ENCODE measurements around the gene SIGLEC11. TPM values are rescaled to one million over a fixed set of nuclear protein-coding genes. Genes with fewer than 3 reads are reported as not detected.
"Not testable (repeated sequence)": the region's sequence is repeated elsewhere in the genome, so short reads cannot be mapped to it uniquely, and the experiment has no call there.

SIGLEC11 gene
- total and polyA plus RNA-seq, 2 donors (not counting 1 experiment from before 2014, with no cell fraction given), result 0.09 TPM; not detected in 1

DNA sequence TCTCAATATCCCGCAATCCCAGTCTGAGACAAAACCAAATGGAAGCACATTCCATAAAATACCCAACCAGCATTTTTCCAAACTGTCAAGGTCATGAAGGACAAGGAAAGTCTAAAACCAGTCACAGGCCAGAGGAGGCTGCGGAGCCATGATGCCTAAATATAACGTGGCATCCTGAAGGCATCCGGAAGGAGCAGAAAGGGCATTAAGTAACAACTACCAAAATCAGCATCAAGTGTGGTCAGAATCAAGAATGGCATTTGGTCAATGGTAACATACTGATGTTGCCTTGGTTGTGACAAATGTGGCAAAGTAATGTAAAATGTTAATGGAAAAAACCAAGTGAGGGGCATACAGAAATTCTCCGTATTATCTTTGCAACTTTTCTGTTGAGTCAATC, 35.5 kb downstream of the SIGLEC11 start:
- ChIA-PET POLR2A (interaction anchor here (0.7 kb wide), 1 partner anchor 348 kb away, joined by 9 read pairs; no protein-coding TSS in a partner anchor), CTCF (no interaction called here)
- Mint-ChIP-seq H3K9me3 (ENCODE audit: insufficient read depth) (no peaks in the 10 kb centered on the region), H3K27me3 (no peaks in the 10 kb centered on the region), H3K27ac (no peak overlapping the region), H3K4me3 (no peak overlapping the region), H3K4me1 (peaks cover 69% of the 10 kb centered on the region)
- H3K36me3 ChIP-seq (replicated peaks in 1 of 2; ENCODE audit: control extremely low read depth in 1 of 2, control insufficient read depth in 1 of 2, extremely low read depth in 1 of 2, insufficient read depth in 2 of 2, low read length in 1 of 2), result peaks cover 1 to 44% of the 10 kb centered on the region in 2 experiments
- no peaks in the 10 kb centered on the region for H3K27me3 ChIP-seq (replicated peaks in 1 of 4; ENCODE audit: control extremely low read depth in 1 of 4, control insufficient read depth in 3 of 4, insufficient read depth in 4 of 4, low read length in 3 of 4)
- no peak overlapping the region for H3K4me3 ChIP-seq (ENCODE audit: control extremely low read depth in 1 of 5, extremely low read depth in 1 of 5, insufficient read depth in 1 of 5, low read depth in 2 of 5, low read length in 4 of 5)
- DNase-seq (no peak), ATAC-seq (ENCODE audit: low read depth) (no peak)
- H3K27ac ChIP-seq (ENCODE audit: low read length in 2 of 2), result no peak overlapping the region
- H3K9me3 ChIP-seq (ENCODE audit: control extremely low read depth in 1 of 3, control insufficient read depth in 2 of 3, insufficient read depth in 1 of 3, low read length in 2 of 3), result peaks cover 0 to 3% (median 0%) of the 10 kb centered on the region in 3 donors
- peaks cover 90% of the 10 kb centered on the region for H3K79me2 ChIP-seq (ENCODE audit: control insufficient read depth, insufficient read depth, low read length)
- intact Hi-C loops (cut with micrococcal nuclease), result loop anchor here (10.0 kb wide), 1 partner anchor 879 kb away; no protein-coding TSS in a partner anchor
- 100% methylated on average over 4 of the region's 5 CpGs for WGBS (ENCODE audit: insufficient coverage)
- H2AFZ ChIP-seq (ENCODE audit: insufficient read depth, low read depth, low read length, poor library complexity, severe bottlenecking), result no peak overlapping the region
- no peak overlapping the region for H3K9ac ChIP-seq (ENCODE audit: low read length)
- TF ChIP-seq EZH2 (IDR thresholded peaks at IDR 0.05; ENCODE audit: borderline replicate concordance, insufficient read depth, low read depth, low read length, poor library complexity, severe bottlenecking), result no peak
- TF ChIP-seq, protein P1, sequence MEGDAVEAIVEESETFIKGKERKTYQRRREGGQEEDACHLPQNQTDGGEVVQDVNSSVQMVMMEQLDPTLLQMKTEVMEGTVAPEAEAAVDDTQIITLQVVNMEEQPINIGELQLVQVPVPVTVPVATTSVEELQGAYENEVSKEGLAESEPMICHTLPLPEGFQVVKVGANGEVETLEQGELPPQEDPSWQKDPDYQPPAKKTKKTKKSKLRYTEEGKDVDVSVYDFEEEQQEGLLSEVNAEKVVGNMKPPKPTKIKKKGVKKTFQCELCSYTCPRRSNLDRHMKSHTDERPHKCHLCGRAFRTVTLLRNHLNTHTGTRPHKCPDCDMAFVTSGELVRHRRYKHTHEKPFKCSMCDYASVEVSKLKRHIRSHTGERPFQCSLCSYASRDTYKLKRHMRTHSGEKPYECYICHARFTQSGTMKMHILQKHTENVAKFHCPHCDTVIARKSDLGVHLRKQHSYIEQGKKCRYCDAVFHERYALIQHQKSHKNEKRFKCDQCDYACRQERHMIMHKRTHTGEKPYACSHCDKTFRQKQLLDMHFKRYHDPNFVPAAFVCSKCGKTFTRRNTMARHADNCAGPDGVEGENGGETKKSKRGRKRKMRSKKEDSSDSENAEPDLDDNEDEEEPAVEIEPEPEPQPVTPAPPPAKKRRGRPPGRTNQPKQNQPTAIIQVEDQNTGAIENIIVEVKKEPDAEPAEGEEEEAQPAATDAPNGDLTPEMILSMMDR (IDR thresholded peaks at IDR 0.05), result no peak
- H4K20me1 ChIP-seq (ENCODE audit: control insufficient read depth, insufficient read depth, low read length, poor library complexity, severe bottlenecking), result peaks cover 77% of the 10 kb centered on the region
- H3K4me2 ChIP-seq (replicated peaks; ENCODE audit: low read depth, low read length, poor library complexity, severe bottlenecking), result no peak overlapping the region
- H3K4me1 ChIP-seq (ENCODE audit: control insufficient read depth in 2 of 2, insufficient read depth in 2 of 2, low read length in 2 of 2), result peaks cover 20 to 38% of the 10 kb centered on the region in 2 donors

DNA sequence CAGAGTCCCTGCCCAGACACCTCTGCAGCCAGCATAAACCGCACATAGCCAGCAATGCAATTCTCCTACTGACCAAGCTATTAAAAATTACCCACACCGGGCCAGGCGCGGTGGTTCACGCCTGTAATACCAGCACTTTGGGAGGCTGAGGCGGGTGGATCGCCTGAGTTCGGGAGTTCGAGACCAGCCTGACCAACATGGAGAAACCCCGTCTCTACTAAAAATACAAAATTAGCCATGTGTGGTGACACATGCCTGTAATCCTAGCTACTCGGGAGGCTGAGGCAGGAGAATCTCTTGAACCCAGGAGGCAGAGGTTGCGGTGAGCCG, 36.1 kb downstream of the SIGLEC11 start:
- H3K36me3 ChIP-seq (replicated peaks in 1 of 2; ENCODE audit: control extremely low read depth in 1 of 2, control insufficient read depth in 1 of 2, extremely low read depth in 1 of 2, insufficient read depth in 2 of 2, low read length in 1 of 2), result peaks cover 1 to 44% of the 10 kb centered on the region in 2 experiments
- H2AFZ ChIP-seq (ENCODE audit: insufficient read depth, low read depth, low read length, poor library complexity, severe bottlenecking); ATAC-seq (ENCODE audit: low read depth); H3K4me3 Mint-ChIP-seq; H3K9ac ChIP-seq (ENCODE audit: low read length); H3K27ac ChIP-seq (ENCODE audit: low read length in 2 of 2); H3K9me3 Mint-ChIP-seq (ENCODE audit: insufficient read depth); H3K9me3 ChIP-seq (ENCODE audit: control extremely low read depth in 1 of 3, control insufficient read depth in 2 of 3, insufficient read depth in 1 of 3, low read length in 2 of 3); H3K4me3 ChIP-seq (ENCODE audit: control extremely low read depth in 1 of 5, extremely low read depth in 1 of 5, insufficient read depth in 1 of 5, low read depth in 2 of 5, low read length in 4 of 5); H3K27me3 ChIP-seq (replicated peaks in 1 of 4; ENCODE audit: control extremely low read depth in 1 of 4, control insufficient read depth in 3 of 4, insufficient read depth in 4 of 4, low read length in 3 of 4); H3K27me3 Mint-ChIP-seq; H3K4me2 ChIP-seq (replicated peaks; ENCODE audit: low read depth, low read length, poor library complexity, severe bottlenecking); POLR2A ChIA-PET; DNase-seq; H3K27ac Mint-ChIP-seq: not testable (repeated sequence)
- H4K20me1 ChIP-seq (ENCODE audit: control insufficient read depth, insufficient read depth, low read length, poor library complexity, severe bottlenecking), result peaks cover 81% of the 10 kb centered on the region
- CTCF ChIA-PET, result interaction anchor here (0.6 kb wide), 1 partner anchor 22 kb away, joined by 5 read pairs; no protein-coding TSS in a partner anchor
- 100% methylated on average over 9 of the region's 13 CpGs for WGBS (ENCODE audit: insufficient coverage)
- H3K4me1 Mint-ChIP-seq, result peaks cover 64% of the 10 kb centered on the region
- H3K79me2 ChIP-seq (ENCODE audit: control insufficient read depth, insufficient read depth, low read length), result peaks cover 96% of the 10 kb centered on the region
- intact Hi-C loops (cut with micrococcal nuclease), result loop anchor here (10.0 kb wide), 1 partner anchor 880 kb away; no protein-coding TSS in a partner anchor
- H3K4me1 ChIP-seq (ENCODE audit: control insufficient read depth in 2 of 2, insufficient read depth in 2 of 2, low read length in 2 of 2), result peaks cover 15 to 32% of the 10 kb centered on the region in 2 donors
